GM12878 (cell line): ENCODE measurements around the gene HSPB8. TPM values are rescaled to one million over a fixed set of nuclear protein-coding genes. Genes with fewer than 3 reads are reported as not detected.

Experiments
- ATAC-seq: fragments of 200-7000 bp; cut with Tn5 transposase; 3 replicates; pipeline ENCODE4 v1.9.1; 2020; ENCODE audit warnings: mild to moderate bottlenecking, moderate library complexity
- BruUV-seq: library from RNA; stranded (reverse); fragments of 400-500 nt; replicated peaks from 2 replicates; lab custom pipeline; 2021; lab: Mats Ljungman, UMichigan
- CTCF ChIA-PET: fragments of 300-600 bp; sonication (Branson Sonifier 250); formaldehyde crosslinking; extraction: SDS; loops from one replicate; lab custom pipeline; 2021; ENCODE audit warnings: inconsistent platforms; lab: Yijun Ruan, JAX
- POLR2A ChIA-PET: fragments of 350-600 bp; formaldehyde crosslinking; extraction: SDS; loops from one replicate; lab custom pipeline; 2021; ENCODE audit warnings: inconsistent platforms; lab: Charles Lee
- RAD21 ChIA-PET: fragments of 300-600 bp; sonication (Branson Sonifier 250); formaldehyde crosslinking; loops from one replicate; lab custom pipeline; 2023; ENCODE audit warnings: antibody characterized with exemption; ENCODE audit not compliant: unreplicated experiment; lab: Charles Lee
- SMC1A ChIA-PET: fragments of 300-600 bp; sonication (Branson Sonifier 250); formaldehyde crosslinking; loops from one replicate; lab custom pipeline; 2023; ENCODE audit not compliant: unreplicated experiment, uncharacterized antibody; lab: Charles Lee
- DNase-seq: peaks from one replicate; pipeline ENCODE4 v3.0.0-alpha.2; 2011; ENCODE audit warnings: low read depth, low spot score
- FAIRE-seq: peaks from 3 replicates; lab custom pipeline; 2011; peaks lifted over from hg19 to GRCh38; lab: Jason Lieb, UNC
- H2AFZ ChIP-seq: 2 replicates; pipeline ENCODE4 v1.6.0; 2011; ENCODE audit warnings: low read depth, low read length, control low read depth; ENCODE audit not compliant: control insufficient read depth
- H3K27ac ChIP-seq: 2 replicates; pipeline ENCODE4 v1.5.1; 2011; ENCODE audit warnings: control low read depth; ENCODE audit not compliant: control insufficient read depth, insufficient read depth
- H3K27me3 ChIP-seq, 2 experiments: replicated peaks in 1 of 2; 2 replicates each; pipeline versions ENCODE4 v1.6.0 to v1.6.1; 2011; ENCODE audit warnings: low read length in 1 of 2; ENCODE audit not compliant: control insufficient read depth in 2 of 2, insufficient read depth in 2 of 2
- H3K36me3 ChIP-seq, 2 experiments: 2 replicates each; pipeline ENCODE4 v1.5.1; 2011; ENCODE audit warnings: low read length in 1 of 2; ENCODE audit not compliant: control insufficient read depth in 2 of 2, insufficient read depth in 2 of 2
- H3K4me1 ChIP-seq: 2 replicates; pipeline ENCODE4 v1.6.1; 2011; ENCODE audit warnings: mild to moderate bottlenecking, low read length, moderate library complexity, mixed read lengths; ENCODE audit not compliant: control insufficient read depth, insufficient read depth
- H3K4me2 ChIP-seq: 2 replicates; pipeline ENCODE4 v1.6.0; 2011; ENCODE audit warnings: control low read depth; ENCODE audit not compliant: control insufficient read depth, insufficient read depth
- H3K4me3 ChIP-seq: fragments of 200-600 bp; sonication (generic); 2 replicates; pipeline ENCODE4 v1.5.1; 2016
- H3K79me2 ChIP-seq: 2 replicates; pipeline ENCODE4 v1.6.0; 2011; ENCODE audit warnings: low read length; ENCODE audit not compliant: control insufficient read depth, insufficient read depth
- H3K9ac ChIP-seq: 2 replicates; pipeline ENCODE4 v1.8.0; 2011; ENCODE audit warnings: low read length, control low read depth, mixed read lengths; ENCODE audit not compliant: control insufficient read depth, insufficient read depth
- H3K9me3 ChIP-seq: replicated peaks from 3 replicates; pipeline ENCODE4 v1.5.1; 2011; ENCODE audit warnings: mild to moderate bottlenecking, low read length; ENCODE audit not compliant: control insufficient read depth, insufficient read depth
- H4K20me1 ChIP-seq: 2 replicates; pipeline ENCODE4 v1.6.0; 2011; ENCODE audit not compliant: control insufficient read depth, insufficient read depth
- CBX5 ChIP-seq: sonication (generic); IDR thresholded peaks from 2 replicates; pipeline ENCODE4 v1.6.1; 2016; ENCODE audit warnings: low read depth, moderate library complexity, mild to moderate bottlenecking, inconsistent platforms
- CHD2 ChIP-seq: IDR thresholded peaks from 2 replicates; pipeline ENCODE4 v1.6.1; 2011; ENCODE audit warnings: low read depth, low read length, improper control_type of control experiment, borderline replicate concordance
- CREB1 ChIP-seq: IDR thresholded peaks from 2 replicates; pipeline ENCODE4 v1.6.1; 2012; ENCODE audit warnings: low read depth, mild to moderate bottlenecking, inconsistent platforms
- CREM ChIP-seq: IDR thresholded peaks from 2 replicates; pipeline ENCODE4 v1.6.1; 2014; ENCODE audit warnings: antibody characterized with exemption, low read depth
- DPF2 ChIP-seq: fragments of 450-650 bp; IDR thresholded peaks from 2 replicates; pipeline ENCODE4 v1.6.1; 2017; ENCODE audit warnings: mild to moderate bottlenecking
- E2F8 ChIP-seq: fragments of 450-650 bp; IDR thresholded peaks from 2 replicates; pipeline ENCODE4 v1.6.1; 2018; ENCODE audit warnings: mild to moderate bottlenecking, low read depth, moderate library complexity; ENCODE audit not compliant: partially characterized antibody
- HDAC6 ChIP-seq: fragments of 200-600 bp; sonication (generic); IDR thresholded peaks from one replicate; pipeline ENCODE4 v1.8.0; 2017; ENCODE audit warnings: antibody characterized with exemption; ENCODE audit not compliant: unreplicated experiment
- IKZF1 ChIP-seq: fragments of 450-650 bp; conservative IDR thresholded peaks from 2 replicates; pipeline ENCODE4 v1.6.1; 2017; ENCODE audit warnings: antibody characterized with exemption, mild to moderate bottlenecking
- IKZF2 ChIP-seq, 2 experiments: fragments of 450-650 bp; IDR thresholded peaks; 2 replicates each; pipeline ENCODE4 v1.6.1; 2017; ENCODE audit warnings: mild to moderate bottlenecking in 2 of 2, moderate library complexity in 2 of 2
- KLF5 ChIP-seq: fragments of 450-650 bp; IDR thresholded peaks from 2 replicates; pipeline ENCODE4 v1.6.1; 2014; ENCODE audit warnings: mild to moderate bottlenecking; ENCODE audit not compliant: partially characterized antibody
- MEF2A ChIP-seq: IDR thresholded peaks from 2 replicates; pipeline ENCODE4 v1.6.1; 2011; ENCODE audit warnings: low read depth, mild to moderate bottlenecking, low read length, moderate library complexity; ENCODE audit not compliant: insufficient read depth
- NFIC ChIP-seq: IDR thresholded peaks from 2 replicates; pipeline ENCODE4 v1.6.1; 2012; ENCODE audit warnings: low read depth, mild to moderate bottlenecking, inconsistent platforms, low read length, moderate library complexity
- NR2C2 ChIP-seq: IDR thresholded peaks from 2 replicates; pipeline ENCODE4 v1.6.1; 2011; ENCODE audit warnings: borderline replicate concordance, low read depth; ENCODE audit not compliant: control insufficient read depth, insufficient read length
- SIN3A ChIP-seq: IDR thresholded peaks from 2 replicates; pipeline ENCODE4 v1.6.1; 2012; ENCODE audit warnings: low read depth, low read length, improper control_type of control experiment
- SMARCA5 ChIP-seq: fragments of 450-650 bp; IDR thresholded peaks from 2 replicates; pipeline ENCODE4 v1.6.1; 2017; ENCODE audit warnings: mild to moderate bottlenecking
- TCF3 ChIP-seq: IDR thresholded peaks from 2 replicates; pipeline ENCODE4 v1.6.1; 2012; ENCODE audit warnings: low read depth, mild to moderate bottlenecking, low read length, borderline replicate concordance; ENCODE audit not compliant: insufficient read depth
- ZNF622 ChIP-seq: fragments of 450-650 bp; IDR thresholded peaks from 2 replicates; pipeline ENCODE4 v1.6.1; 2017; ENCODE audit warnings: mild to moderate bottlenecking, inconsistent platforms
- ZZZ3 ChIP-seq: IDR thresholded peaks from 2 replicates; pipeline ENCODE4 v1.6.1; 2011; ENCODE audit warnings: low read depth; ENCODE audit not compliant: control insufficient read depth, insufficient read length
- WGBS: methylation state at CpG from one replicate; pipeline ENCODE4 v1.1.6; 2016; ENCODE audit warnings: low lambda C conversion rate; ENCODE audit not compliant: insufficient replicate concordance, insufficient coverage; ENCODE audit errors: missing lambda C conversion rate; 5-methylcytosine and 5-hydroxymethylcytosine counted together
- in situ Hi-C: fragments of 300-500 bp; cut with MboI; formaldehyde crosslinking; loops from 9 replicates; pipeline ENCODE4 v1.14.3; 2018; ENCODE audit warnings: mixed read lengths
- intact Hi-C: fragments of 100-400 bp; cut with micrococcal nuclease; formaldehyde crosslinking; loops from one replicate; pipeline ENCODE4 v1.14.2; 2022; ENCODE audit not compliant: unreplicated experiment
- polyA plus RNA-seq, 11 experiments: library from polyadenylated mRNA; depleted of rRNA in 4 of 11; unstranded in 6 of 11; stranded (reverse) in 5 of 11; fragments of >200 nt; fragmentation: Nextera tagmentation in 4 of 11; fragmentation: Illumina TruSeq in 1 of 11; extraction: Ambion mirVana in 4 of 11; extraction: Trizol in 1 of 11; gene quantifications; 1 replicate in 1 of 11; 2 replicates in 10 of 11; pipeline versions ENCODE4 v1.2.1 to v1.2.3, GENCODE V29; 2011 to 2016; ENCODE audit warnings: inconsistent platforms in 2 of 11, missing spikeins in 2 of 11, low read depth in 1 of 11
- total RNA-seq, 4 experiments: library from RNA; depleted of rRNA in 3 of 4; stranded (reverse); fragments of >200 nt in 3 of 4; fragmentation: Illumina TruSeq in 1 of 4; extraction: Trizol in 1 of 4; gene quantifications; 2 replicates each; pipeline versions ENCODE4 v1.2.1 to v1.2.3, GENCODE V29; 2013 to 2021

Gene HSPB8
- total and polyA plus RNA-seq, 10 of the 15 experiments (the other 5 are each of a cell fraction or from before 2014, with no cell fraction given): 0.10 TPM; not detected in 9

GRCh38 chr12:119168721-119169120 is 10.0 kb upstream of the HSPB8 start:
- no peak for DNase-seq
- Histone ChIP-seq H3K27me3 (no peaks in the 10 kb centered on the region; a peak in 2 of 4 replicates), H3K79me2 (no peaks in the 10 kb centered on the region), H4K20me1 (no peaks in the 10 kb centered on the region), H3K9me3 (no peaks in the 10 kb centered on the region), H3K4me2 (no peak overlapping the region), H3K9ac (no peak overlapping the region), H3K27ac (no peak overlapping the region), H2AFZ (no peak overlapping the region), H3K4me1 (no peaks in the 10 kb centered on the region), H3K4me3 (no peak overlapping the region), H3K36me3 (no peaks in the 10 kb centered on the region)
- intact Hi-C loops (no loop called here), in situ Hi-C loops (no loop called here)
- ChIA-PET CTCF (interaction anchor here (0.5 kb wide), 1 partner anchor 302 kb away, joined by 3 read pairs; no protein-coding TSS in a partner anchor), SMC1A (no interaction called here), POLR2A (no interaction called here), RAD21 (no interaction called here)
- no TSS peak for BruUV-seq
- no peak for ATAC-seq
- FAIRE-seq: no peak
- TF ChIP-seq ZNF622 (no peak), CREB1 (no peak), ZZZ3 (no peak), HDAC6 (no peak), SMARCA5 (no peak), NR2C2 (no peak), E2F8 (no peak), CREM (no peak), IKZF2 (IDR thresholded peaks at IDR 0.05) (no peak), NFIC (no peak), IKZF1 (no peak), MEF2A (no peak), CBX5 (no peak), TCF3 (no peak), SIN3A (no peak), KLF5 (no peak), DPF2 (no peak), CHD2 (no peak)
- 0% methylated on average over 3 of the region's 3 CpGs for WGBS
